ENCODE results near the gene PM20D1.
A peak's percentile ranks its signal among the peaks of the same experiment; 100 is the strongest.

PM20D1 gene

DNA sequence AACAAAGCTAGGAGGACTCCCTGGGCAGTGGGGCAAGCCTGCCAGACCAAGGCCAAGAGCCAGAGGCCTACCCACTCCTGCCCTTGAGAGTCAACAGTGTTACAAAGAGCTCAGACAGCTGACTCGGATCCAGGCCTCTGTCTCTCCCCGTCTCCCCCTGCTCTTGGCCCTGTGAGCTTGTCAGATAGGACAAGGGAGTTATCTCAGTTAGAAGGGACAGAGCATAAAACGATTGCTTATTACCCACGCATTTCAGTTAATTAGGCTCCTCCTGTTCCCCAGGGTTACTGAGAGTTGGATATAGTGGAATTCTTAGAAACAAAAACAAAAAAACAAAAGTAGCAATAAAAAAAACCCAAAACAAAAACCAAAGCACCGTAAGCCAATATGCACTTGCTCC is 38.3 kb downstream of the PM20D1 start:
- DNase-seq = no peak
- in situ Hi-C loops (cut with HindIII; ENCODE audit: low pct_ligation_motif_present, low pct_unique_long_range_greater_than_20kb, low sequenced_read_pairs) = no loop called here

DNA sequence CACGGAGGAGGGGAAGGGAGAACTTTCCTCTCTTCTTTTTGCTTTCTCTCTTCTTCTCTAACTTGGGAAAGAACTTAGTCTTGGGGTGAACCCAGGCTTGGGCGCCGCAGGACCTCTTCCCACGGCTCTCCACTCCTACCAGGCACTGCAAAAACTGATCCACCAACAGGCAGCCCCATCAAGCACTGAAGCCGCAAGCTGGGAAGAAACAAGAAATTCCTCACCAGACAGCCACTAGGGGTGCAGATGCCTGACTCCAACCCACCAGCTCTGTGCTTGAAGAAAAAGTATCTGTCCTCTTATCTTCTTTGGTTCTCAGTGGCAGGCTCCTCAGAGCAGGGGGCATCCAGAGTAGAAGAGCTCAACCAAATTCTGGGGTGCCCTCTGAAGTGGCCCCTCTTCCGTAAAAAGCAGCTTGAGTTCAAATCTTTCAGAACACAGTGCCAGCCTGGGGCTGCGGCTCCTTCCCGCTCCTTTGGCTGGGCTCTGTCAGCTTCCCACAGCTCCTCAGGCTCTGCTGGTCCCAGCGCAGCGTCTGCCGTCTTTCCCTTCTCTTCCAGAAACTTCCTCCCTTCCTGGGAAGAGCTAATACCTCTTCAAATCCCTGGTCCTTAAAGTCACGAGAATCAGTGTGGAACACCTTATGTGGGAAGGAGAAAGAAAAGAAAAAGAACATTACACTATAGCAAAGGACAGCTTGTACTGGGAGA is 39.3 kb downstream of the PM20D1 start:
- in situ Hi-C loops (cut with HindIII; ENCODE audit: low pct_ligation_motif_present, low pct_unique_long_range_greater_than_20kb, low sequenced_read_pairs) = no loop called here
- DNase-seq = no peak

DNA sequence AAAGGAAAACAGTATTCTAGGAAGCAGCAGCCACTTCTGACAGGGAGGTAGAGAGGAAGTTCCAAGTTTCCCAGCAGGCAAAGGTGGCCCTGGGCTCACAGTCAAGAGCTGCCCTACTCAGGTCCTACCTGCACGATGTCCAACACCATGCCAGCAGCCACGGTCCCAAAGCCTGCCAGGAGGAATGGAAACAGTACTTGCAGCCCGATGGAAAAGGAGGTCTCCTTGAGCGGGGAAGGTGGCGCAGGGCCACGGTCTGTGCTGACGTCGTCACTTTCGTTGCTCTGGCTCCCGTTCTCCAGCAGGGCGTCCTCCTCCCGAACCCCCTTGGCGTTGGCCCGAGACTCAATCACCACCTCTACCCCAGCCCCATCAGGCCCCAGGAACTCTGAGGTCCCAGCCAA is 40.0 kb downstream of the PM20D1 start:
- no peak for DNase-seq
- in situ Hi-C loops (cut with HindIII; ENCODE audit: low pct_ligation_motif_present, low pct_unique_long_range_greater_than_20kb, low sequenced_read_pairs) = no loop called here

DNA sequence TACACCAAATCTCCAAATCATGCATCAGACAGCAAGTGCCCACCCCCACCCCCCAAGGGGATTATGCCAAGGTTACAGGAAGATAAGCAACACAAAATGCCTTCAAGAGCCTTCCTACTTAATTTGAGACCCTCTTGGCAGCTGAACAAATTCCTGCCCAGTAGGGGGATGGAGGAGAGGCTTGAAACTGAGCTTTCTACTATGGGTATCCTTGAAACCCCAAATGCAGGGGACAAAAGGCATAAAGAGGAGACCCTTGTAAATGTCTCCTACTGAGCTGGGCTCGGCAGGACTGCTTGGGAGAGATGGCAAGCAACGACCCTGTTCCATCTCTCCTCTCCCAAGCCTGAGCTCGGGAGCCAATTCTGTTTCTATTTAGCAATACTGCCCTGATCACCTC is 40.5 kb downstream of the PM20D1 start:
- in situ Hi-C loops (cut with HindIII; ENCODE audit: low pct_ligation_motif_present, low pct_unique_long_range_greater_than_20kb, low sequenced_read_pairs) = no loop called here
- DNase-seq = no peak

DNA sequence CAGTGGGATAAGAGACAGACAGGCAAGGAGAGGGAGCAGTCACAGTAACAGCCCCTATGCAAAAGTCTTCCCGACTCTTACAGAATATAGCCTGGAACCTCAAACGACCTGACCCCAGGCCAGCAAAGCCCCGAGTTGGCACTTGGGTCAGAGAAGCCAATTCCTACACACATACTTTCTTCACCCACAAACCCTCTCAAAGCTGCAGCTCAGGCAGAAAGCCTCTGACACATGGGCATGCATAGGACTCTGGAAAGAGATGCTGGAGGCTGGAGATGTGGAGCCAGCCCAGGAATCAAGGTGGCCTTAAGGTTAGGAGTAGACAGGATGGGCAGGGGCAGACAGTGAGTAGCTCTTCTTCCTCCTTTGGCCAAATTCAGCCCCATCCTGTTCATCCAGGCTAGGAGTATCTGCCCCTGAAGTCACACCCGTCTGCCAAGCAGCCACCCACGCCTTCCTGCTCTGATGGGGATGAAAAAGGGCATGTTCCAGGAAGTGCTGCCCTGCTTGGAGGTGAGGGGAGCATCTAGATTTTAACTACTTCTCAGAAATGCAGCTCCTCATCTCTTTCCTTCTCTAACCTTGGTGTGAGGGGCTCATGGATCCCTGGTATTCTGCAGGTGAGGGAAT is 44.7 kb downstream of the PM20D1 start:
- in situ Hi-C loops (cut with HindIII; ENCODE audit: low pct_ligation_motif_present, low pct_unique_long_range_greater_than_20kb, low sequenced_read_pairs) = no loop called here

DNA sequence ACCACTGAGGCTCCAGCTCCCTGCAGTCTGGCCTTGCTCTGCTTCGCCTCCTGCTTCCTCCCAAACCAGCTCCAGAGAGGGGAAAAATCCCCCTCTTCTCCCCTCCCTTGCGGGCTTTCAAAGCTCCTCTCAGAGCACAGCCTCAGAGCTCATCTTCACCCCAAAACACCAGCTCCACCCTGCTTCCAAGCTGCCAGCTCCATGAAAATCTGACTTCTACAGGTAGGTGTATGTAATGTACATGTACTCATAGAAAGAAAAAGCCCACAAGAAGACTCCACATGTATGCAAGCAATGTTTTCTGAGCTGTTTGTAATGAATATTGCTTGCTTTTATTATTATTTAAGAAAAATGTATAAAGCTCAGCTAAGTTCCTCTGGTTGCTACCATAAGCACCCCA is 45.3 kb downstream of the PM20D1 start:
- in situ Hi-C loops (cut with HindIII; ENCODE audit: low pct_ligation_motif_present, low pct_unique_long_range_greater_than_20kb, low sequenced_read_pairs) = no loop called here
- DNase-seq = no peak

More for the DNA sequence above, 44.7 kb downstream of the PM20D1 start:
- DNase-seq = no peak

DNA sequence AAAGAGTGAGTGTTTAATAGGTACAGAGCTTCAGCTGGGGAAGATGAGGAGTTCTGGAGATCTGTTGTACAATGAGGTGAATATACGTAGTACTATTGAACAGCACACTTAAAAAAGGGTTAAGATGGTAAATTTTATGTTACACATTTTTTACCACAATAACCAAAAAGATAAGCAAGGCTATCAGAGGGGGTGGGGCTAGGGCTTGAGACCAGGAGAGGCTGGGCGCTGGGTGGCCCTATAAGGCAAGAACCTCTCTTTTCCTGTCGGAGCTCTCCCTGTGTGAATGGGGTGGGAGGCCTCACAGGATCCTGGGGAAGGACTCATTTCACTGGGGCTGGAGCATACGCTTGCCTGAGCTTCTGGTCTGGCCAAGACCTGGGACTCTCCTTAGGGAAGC is 45.9 kb downstream of the PM20D1 start:
- in situ Hi-C loops (cut with HindIII; ENCODE audit: low pct_ligation_motif_present, low pct_unique_long_range_greater_than_20kb, low sequenced_read_pairs) = no loop called here
- DNase-seq = no peak

DNA sequence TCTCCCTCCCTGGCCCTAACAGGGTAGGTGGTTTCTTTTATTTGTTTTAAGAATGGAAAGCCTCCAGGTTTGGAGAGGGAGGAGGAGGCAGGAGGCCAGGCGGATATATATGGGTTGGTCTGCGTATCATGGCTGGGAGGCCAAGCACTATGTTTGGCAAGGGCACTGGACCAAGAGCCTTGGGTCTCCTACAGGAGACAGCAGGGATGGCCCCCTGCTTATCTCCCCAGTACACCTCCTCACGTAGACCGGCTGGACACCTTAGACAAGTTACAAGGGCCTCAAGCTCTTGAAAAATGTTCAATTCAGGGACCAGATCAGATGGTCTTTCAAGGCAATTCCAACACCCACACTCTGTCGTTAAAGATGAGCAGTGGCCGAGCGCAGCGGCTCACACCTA is 47.9 kb downstream of the PM20D1 start:
- no peak for DNase-seq

DNA sequence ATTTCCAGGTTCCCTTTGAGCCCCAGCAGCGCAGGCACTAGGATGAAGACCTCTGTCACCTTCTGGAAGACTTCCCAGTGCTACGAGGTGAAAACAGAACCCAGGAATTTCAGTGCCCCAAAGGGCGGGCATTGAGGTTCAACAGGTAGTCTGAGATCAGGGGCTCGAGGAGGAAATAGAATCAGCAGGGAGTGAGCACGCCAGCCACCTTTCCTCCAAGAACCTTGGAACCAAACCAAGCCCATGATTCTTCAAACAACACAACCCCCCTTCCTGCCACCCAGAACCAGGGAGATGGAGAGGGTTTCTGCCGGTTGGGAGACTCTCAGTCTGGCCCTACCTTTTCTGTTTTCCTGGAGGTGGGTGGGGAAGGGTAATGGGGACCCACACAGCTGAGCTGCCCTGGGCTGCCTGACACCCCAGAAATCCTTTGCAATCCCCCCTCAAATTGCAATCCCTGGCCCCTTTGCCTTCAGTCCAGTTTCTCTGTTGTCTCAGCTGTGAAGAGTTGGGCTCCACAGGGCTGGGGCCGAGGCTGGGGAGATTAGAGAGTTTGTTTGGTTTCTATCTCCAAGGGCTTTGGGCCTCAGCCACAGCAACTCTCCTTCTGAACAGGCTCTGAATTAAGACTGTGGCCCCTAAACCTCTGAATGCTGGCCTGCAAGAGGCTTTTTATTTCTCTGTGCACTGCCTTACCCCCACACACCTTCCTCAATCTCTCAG is 48.8 kb downstream of the PM20D1 start:
- in situ Hi-C loops (cut with HindIII; ENCODE audit: low pct_ligation_motif_present, low pct_unique_long_range_greater_than_20kb, low sequenced_read_pairs) = no loop called here
- no peak for DNase-seq

More for the DNA sequence above, 47.9 kb downstream of the PM20D1 start:
- in situ Hi-C loops (cut with HindIII; ENCODE audit: low pct_ligation_motif_present, low pct_unique_long_range_greater_than_20kb, low sequenced_read_pairs) = no loop called here

DNA sequence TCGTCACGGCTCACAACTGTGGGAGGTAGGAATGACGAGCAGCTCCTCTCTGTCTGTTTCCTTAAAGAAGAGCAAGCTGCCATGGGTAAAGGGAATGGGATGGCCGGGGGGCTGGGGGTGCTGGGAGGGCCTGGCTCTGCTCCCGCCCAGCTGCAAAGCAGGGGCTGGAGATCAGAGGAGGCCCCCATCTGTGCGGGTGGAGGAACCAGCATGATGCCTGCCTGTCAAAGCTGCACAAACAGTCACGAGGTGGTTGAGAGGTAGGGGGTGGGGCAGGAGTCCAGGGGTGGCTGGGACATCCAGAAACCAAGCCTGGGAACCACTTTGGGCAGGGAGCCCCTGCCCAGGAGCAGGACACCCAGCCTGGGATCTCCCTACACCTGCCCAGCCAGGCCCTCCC is 49.5 kb downstream of the PM20D1 start:
- no peak for DNase-seq
- in situ Hi-C loops (cut with HindIII; ENCODE audit: low pct_ligation_motif_present, low pct_unique_long_range_greater_than_20kb, low sequenced_read_pairs) = no loop called here

DNA sequence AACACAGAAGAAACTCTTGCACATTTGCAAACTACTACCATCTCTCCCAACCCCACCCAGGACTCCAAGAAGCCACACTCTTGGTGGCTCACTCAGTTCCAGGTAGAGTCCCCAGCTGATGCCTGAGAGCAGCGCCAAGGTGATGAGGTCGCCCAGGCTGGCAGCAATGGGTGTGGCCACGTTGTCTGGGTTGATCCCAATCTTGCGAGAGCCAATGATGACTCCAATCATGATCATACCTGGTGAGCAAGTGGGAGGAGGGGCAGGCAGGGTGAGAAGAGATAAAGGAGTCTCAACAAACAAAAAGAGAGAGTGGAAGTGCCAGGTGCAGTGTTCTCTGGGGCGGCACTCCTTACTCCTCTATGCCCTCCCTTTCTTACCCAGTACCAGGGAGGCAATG is 51.4 kb downstream of the PM20D1 start:
- in situ Hi-C loops (cut with HindIII; ENCODE audit: low pct_ligation_motif_present, low pct_unique_long_range_greater_than_20kb, low sequenced_read_pairs) = no loop called here

DNA sequence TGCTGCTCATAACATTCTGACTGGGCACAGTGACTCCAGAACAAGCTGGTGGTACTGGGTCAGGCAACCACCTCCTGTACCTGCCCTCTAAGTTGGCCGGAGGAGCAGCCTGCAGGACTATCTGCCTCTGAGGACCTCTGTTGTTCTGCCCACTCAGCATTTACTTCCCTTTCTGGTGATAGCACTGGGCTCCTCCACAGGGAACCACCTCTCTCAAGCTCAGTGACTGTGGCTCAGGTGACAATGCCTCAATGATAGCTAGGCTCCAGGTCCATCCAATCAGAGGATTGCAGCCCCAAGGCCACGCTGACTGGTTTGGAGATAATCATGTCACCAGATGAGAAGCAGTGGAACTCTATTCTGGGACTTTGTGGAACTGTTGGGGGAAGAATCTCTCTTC is 52.8 kb downstream of the PM20D1 start:
- DNase-seq = no peak
- in situ Hi-C loops (cut with HindIII; ENCODE audit: low pct_ligation_motif_present, low pct_unique_long_range_greater_than_20kb, low sequenced_read_pairs) = no loop called here

More for the DNA sequence above, 51.4 kb downstream of the PM20D1 start:
- no peak for DNase-seq

DNA sequence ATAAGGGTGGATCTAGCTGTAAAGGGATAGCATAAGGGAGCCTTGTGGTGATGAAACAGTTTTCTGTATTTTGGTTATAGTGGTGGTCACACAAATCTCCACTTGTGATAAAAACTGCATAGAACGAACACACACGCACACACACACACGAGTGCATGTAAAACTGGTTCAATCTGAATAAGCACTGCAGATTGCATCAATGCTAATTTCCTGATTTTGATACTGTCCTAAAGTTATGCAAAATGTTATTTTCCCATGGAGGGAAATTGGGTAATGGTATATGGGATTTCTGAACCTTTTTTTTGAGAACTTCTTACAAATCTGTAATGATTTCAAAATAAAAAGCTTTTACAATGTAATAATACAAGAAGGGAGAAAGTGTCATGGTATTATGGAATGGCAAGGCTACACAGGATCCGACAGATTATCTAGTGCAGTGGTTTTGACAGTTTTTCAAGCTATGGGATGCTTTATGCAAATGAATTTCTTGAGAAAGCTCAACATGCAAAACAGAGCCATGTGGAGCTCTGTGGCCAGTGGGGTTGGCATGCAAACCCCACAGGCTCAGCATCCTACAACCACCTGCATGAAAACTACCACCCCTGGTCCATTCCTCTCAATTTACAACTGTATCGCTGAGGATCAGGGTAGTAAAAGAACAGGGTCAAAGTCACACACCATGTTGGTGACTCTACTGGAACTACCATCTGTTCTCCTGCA is 55.8 kb downstream of the PM20D1 start:
- in situ Hi-C loops (cut with HindIII; ENCODE audit: low pct_ligation_motif_present, low pct_unique_long_range_greater_than_20kb, low sequenced_read_pairs) = no loop called here

DNA sequence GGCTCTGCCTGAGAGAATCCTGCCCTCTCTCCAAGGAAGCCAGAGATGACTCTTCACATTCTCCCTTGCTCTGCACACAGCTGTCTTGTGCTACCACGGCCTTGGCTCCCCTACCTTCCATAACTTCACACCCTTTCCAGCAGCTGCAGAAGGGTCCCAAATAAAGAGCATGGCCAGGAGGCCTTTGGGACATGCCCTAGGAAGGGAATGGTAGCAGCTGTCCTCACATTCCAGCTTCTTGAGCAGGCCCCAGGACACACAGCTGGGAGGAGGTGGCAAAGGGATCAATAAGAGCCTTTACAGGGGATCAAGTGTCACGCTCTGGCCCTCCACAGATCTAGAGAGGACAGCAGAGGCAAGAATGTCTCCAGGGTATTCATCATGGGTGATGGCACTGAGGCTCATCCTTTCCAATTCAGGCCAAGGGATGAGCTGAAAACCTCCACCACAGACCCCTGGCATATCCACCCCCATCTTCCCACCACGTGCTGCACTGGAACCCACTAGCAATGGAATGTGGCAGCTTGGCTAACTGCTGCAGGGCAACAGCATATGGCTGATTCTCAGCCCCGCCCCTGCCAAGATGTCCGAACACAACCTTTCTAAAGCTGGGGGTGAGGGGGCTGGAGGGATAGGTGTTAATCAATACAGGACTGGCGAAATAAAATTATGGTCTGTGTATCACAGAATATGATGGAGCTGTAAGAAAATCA is 56.8 kb downstream of the PM20D1 start:
- in situ Hi-C loops (cut with HindIII; ENCODE audit: low pct_ligation_motif_present, low pct_unique_long_range_greater_than_20kb, low sequenced_read_pairs) = no loop called here
- DNase-seq = no peak

More for the DNA sequence above, 55.8 kb downstream of the PM20D1 start:
- no peak for DNase-seq

DNA sequence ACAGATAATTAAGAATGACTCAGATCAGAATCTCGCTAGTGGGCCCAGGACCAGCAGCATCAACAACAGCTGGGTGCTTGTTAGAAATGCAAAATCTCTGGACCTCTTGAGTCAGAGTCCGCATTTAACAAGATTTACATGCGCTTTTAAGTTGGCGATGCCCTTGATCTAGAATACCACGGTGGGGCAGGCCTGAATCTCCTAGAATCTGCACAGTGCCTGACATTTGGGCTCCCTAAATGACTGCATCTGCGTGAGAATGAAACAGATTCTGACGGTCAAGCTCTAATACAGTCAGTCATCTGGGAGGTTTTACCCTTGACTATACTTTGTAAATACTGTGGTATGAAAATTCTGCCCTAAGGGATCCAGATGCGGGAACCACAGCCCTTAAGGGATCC is 57.5 kb downstream of the PM20D1 start:
- no peak for DNase-seq
- in situ Hi-C loops (cut with HindIII; ENCODE audit: low pct_ligation_motif_present, low pct_unique_long_range_greater_than_20kb, low sequenced_read_pairs) = no loop called here

DNA sequence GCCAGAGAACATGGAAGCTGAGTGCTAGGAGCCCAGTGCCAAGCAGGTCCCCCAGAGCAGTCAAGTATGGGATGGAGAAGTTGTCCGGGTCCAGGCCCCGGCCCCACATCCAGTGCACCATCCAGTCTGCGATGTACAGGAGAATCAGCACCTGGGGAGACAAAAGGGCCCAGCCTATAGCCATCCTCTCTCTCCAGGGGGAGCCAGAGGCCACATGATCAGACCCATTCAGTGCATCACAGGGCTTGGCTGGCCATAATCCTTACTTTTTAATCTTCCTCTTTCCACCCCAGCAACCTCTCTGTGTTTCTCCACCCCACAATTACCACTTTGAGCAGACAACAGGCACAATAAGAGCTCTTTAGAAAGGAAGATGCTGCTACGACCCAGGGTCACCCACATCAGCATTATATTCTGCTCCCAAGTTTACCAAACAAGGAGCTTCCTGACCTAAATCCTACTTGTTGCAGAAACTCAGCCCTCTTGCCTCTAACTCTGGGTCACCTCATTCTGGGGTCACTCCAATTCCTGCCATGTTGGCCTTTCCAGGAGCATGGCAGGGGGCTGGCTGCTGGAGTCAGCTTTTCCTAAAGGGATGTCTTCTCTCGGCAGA is 58.3 kb downstream of the PM20D1 start:
- in situ Hi-C loops (cut with HindIII; ENCODE audit: low pct_ligation_motif_present, low pct_unique_long_range_greater_than_20kb, low sequenced_read_pairs) = no loop called here
- DNase-seq = peak; percentile 65

DNA sequence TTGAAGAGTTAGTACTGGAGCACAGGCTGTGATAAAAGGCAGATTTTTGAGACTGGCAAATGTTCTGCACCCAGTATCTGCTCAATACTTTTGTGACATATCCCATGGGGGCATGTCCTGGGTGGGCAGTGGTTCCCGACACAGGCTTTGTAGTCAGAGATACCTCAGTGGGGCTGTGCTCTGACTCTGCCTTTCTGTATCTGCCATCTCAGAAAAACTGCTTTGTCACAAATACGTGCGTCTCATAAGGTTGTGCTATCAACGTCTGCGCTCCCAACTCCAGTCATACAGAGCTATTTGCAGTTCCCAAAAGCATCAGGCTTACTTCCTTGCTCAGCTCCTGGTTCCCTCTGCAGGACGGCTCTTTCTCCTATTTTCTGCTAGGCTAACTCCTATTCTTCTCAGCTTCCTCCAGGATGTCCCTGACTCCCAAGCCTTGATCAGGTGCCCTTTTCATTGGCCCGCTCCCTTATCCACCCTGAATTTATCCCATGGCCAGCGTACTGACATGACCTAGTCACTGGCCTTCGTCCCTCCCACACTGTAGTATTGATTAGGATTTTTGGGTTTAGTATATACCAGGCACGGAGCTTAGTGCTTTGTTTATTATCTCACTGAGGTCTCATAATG is 62.5 kb downstream of the PM20D1 start:
- in situ Hi-C loops (cut with HindIII; ENCODE audit: low pct_ligation_motif_present, low pct_unique_long_range_greater_than_20kb, low sequenced_read_pairs) = no loop called here
- no peak for DNase-seq

DNA sequence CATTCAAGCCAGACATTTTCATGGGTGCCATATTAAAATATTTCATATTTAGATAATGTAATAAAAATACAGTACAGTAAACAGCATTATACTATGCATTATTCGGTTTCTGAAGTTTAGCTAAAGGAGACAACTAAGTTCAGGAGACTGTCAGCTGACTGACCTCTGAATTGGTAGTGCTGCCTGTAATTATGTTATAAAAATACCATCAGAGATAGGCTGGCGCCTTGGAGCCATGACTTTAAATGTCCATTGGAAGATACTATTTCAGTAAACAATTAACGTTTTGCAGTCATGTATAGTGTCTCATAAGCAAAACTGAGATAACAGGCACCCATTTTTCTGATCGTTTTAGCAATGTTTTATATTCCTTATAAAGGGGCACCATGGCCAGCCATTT is 63.3 kb downstream of the PM20D1 start:
- in situ Hi-C loops (cut with HindIII; ENCODE audit: low pct_ligation_motif_present, low pct_unique_long_range_greater_than_20kb, low sequenced_read_pairs) = no loop called here
- DNase-seq = no peak
